H9 (cell line): ENCODE results near the gene FAM25G. TPM values are rescaled to one million over a fixed set of nuclear protein-coding genes. Genes with fewer than 3 reads are reported as not detected.

Experiments used
- DNase-seq: peaks from one replicate; pipeline ENCODE4 v3.0.0-alpha.2; 2017
- H2AFZ ChIP-seq: one replicate; pipeline ENCODE4 v1.6.1; 2013; ENCODE audit warnings: mild to moderate bottlenecking, low read length, control low read depth, moderate library complexity
- H2AK5ac ChIP-seq: 2 replicates; pipeline ENCODE4 v1.6.1; 2013; ENCODE audit warnings: low read length, control low read depth, mixed read lengths; ENCODE audit not compliant: insufficient read length
- H2BK120ac ChIP-seq: one replicate; pipeline ENCODE4 v1.6.1; 2013; ENCODE audit warnings: low read depth, mild to moderate bottlenecking, low read length, control low read depth, inconsistent platforms; ENCODE audit not compliant: poor library complexity, severe bottlenecking
- H2BK12ac ChIP-seq: 2 replicates; pipeline ENCODE4 v1.6.1; 2013; ENCODE audit warnings: low read length, control low read depth, mixed read lengths, low read depth; ENCODE audit not compliant: insufficient read length
- H2BK15ac ChIP-seq: 2 replicates; pipeline ENCODE4 v1.6.1; 2013; ENCODE audit warnings: low read depth, low read length, control low read depth
- H2BK20ac ChIP-seq: one replicate; pipeline ENCODE4 v1.6.1; 2013; ENCODE audit warnings: low read depth, mild to moderate bottlenecking, low read length, control low read depth, inconsistent platforms; ENCODE audit not compliant: poor library complexity, severe bottlenecking
- H2BK5ac ChIP-seq: 2 replicates; pipeline ENCODE4 v1.6.1; 2013; ENCODE audit warnings: low read length, control low read depth, mixed read lengths; ENCODE audit not compliant: insufficient read length
- H3K14ac ChIP-seq: 2 replicates; pipeline ENCODE4 v1.6.1; 2013; ENCODE audit warnings: low read length, control low read depth; ENCODE audit not compliant: insufficient read depth
- H3K18ac ChIP-seq: 2 replicates; pipeline ENCODE4 v1.6.1; 2013; ENCODE audit warnings: low read depth, mild to moderate bottlenecking, mixed read lengths, low read length, control low read depth; ENCODE audit not compliant: insufficient read length
- H3K23ac ChIP-seq: 2 replicates; pipeline ENCODE4 v1.6.1; 2013; ENCODE audit warnings: low read length, control low read depth, mixed read lengths, low read depth; ENCODE audit not compliant: insufficient read length
- H3K23me2 ChIP-seq: 2 replicates; pipeline ENCODE4 v1.6.1; 2013; ENCODE audit warnings: low read depth, mild to moderate bottlenecking, mixed read lengths, low read length, control low read depth; ENCODE audit not compliant: insufficient read length, poor library complexity, severe bottlenecking
- H3K27ac ChIP-seq: 2 replicates; pipeline ENCODE4 v1.5.1; 2013; ENCODE audit warnings: low read length, control low read depth, mixed read lengths, low read depth; ENCODE audit not compliant: insufficient read length
- H3K27me3 ChIP-seq: 2 replicates; pipeline ENCODE4 v1.6.1; 2013; ENCODE audit warnings: low read length, control low read depth, inconsistent platforms; ENCODE audit not compliant: insufficient read depth
- H3K4ac ChIP-seq: 2 replicates; pipeline ENCODE4 v1.6.1; 2013; ENCODE audit warnings: low read depth, mild to moderate bottlenecking, control low read depth, inconsistent platforms, low read length, moderate library complexity
- H3K4me1 ChIP-seq: 2 replicates; pipeline ENCODE4 v1.6.1; 2013; ENCODE audit warnings: low read length, control low read depth, inconsistent platforms; ENCODE audit not compliant: insufficient read depth
- H3K4me2 ChIP-seq: 2 replicates; pipeline ENCODE4 v1.6.1; 2013; ENCODE audit warnings: low read length, control low read depth, mixed read lengths; ENCODE audit not compliant: insufficient read length, insufficient read depth
- H3K56ac ChIP-seq: 2 replicates; pipeline ENCODE4 v1.6.1; 2013; ENCODE audit warnings: low read depth, mild to moderate bottlenecking, mixed read lengths, low read length, control low read depth; ENCODE audit not compliant: insufficient read length
- H3K79me1 ChIP-seq: 2 replicates; pipeline ENCODE4 v1.6.1; 2013; ENCODE audit warnings: low read depth, mild to moderate bottlenecking, moderate library complexity, low read length, control low read depth, inconsistent platforms; ENCODE audit not compliant: insufficient read depth, poor library complexity, severe bottlenecking
- H3K79me2 ChIP-seq: 2 replicates; pipeline ENCODE4 v1.6.1; 2013; ENCODE audit warnings: low read length, control low read depth, inconsistent platforms; ENCODE audit not compliant: insufficient read depth
- H3K9ac ChIP-seq: 2 replicates; pipeline ENCODE4 v1.6.1; 2013; ENCODE audit warnings: low read length, control low read depth, mixed read lengths; ENCODE audit not compliant: insufficient read length; ENCODE audit errors: extremely low read depth
- H3K9me3 ChIP-seq: one replicate; pipeline ENCODE4 v1.6.1; 2013; ENCODE audit warnings: low read depth, low read length, inconsistent platforms; ENCODE audit not compliant: control insufficient read depth
- H3T11ph ChIP-seq: one replicate; pipeline ENCODE4 v1.6.1; 2013; ENCODE audit warnings: mild to moderate bottlenecking, low read length, control low read depth, inconsistent platforms
- H4K20me1 ChIP-seq: one replicate; pipeline ENCODE4 v1.6.1; 2013; ENCODE audit not compliant: control insufficient read depth, insufficient read length, insufficient read depth
- H4K5ac ChIP-seq: 2 replicates; pipeline ENCODE4 v1.6.1; 2013; ENCODE audit warnings: low read depth, mild to moderate bottlenecking, mixed read lengths, low read length, control low read depth; ENCODE audit not compliant: insufficient read length
- H4K8ac ChIP-seq: replicated peaks from 2 replicates; pipeline ENCODE4 v1.6.1; 2013; ENCODE audit warnings: low read length, control low read depth, mixed read lengths, low read depth; ENCODE audit not compliant: insufficient read length
- H4K91ac ChIP-seq: 2 replicates; pipeline ENCODE4 v1.6.1; 2013; ENCODE audit warnings: low read depth, mild to moderate bottlenecking, moderate library complexity, mixed read lengths, low read length, control low read depth; ENCODE audit not compliant: insufficient read length
- H3K27ac Mint-ChIP-seq, 3 experiments: 2 replicates in 2 of 3; 3 replicates in 1 of 3; pipeline ENCODE4 v1.8.0; 2020 to 2021; ENCODE audit warnings: mixed read lengths in 3 of 3, mild to moderate bottlenecking in 1 of 3, moderate library complexity in 1 of 3
- H3K27me3 Mint-ChIP-seq: 2 replicates; pipeline ENCODE4 v1.8.0; 2021; ENCODE audit warnings: low read depth, mild to moderate bottlenecking, moderate library complexity, mixed read lengths
- H3K36me3 Mint-ChIP-seq, 3 experiments: 2 replicates in 2 of 3; 3 replicates in 1 of 3; pipeline ENCODE4 v1.8.0; 2020 to 2021; ENCODE audit warnings: low read depth in 3 of 3, mixed read lengths in 3 of 3; ENCODE audit not compliant: insufficient read depth in 1 of 3
- H3K4me1 Mint-ChIP-seq, 2 experiments: 2 replicates each; pipeline ENCODE4 v1.8.0; 2020; ENCODE audit warnings: mixed read lengths in 2 of 2
- H3K4me3 Mint-ChIP-seq, 2 experiments: 2 replicates in 1 of 2; 3 replicates in 1 of 2; pipeline ENCODE4 v1.8.0; 2020 to 2021; ENCODE audit warnings: mild to moderate bottlenecking in 2 of 2, mixed read lengths in 2 of 2, moderate library complexity in 1 of 2
- H3K9me3 Mint-ChIP-seq, 2 experiments: 2 replicates in 1 of 2; 3 replicates in 1 of 2; pipeline ENCODE4 v1.8.0; 2020; ENCODE audit warnings: mild to moderate bottlenecking in 2 of 2, mixed read lengths in 2 of 2, moderate library complexity in 1 of 2
- CTCF ChIP-seq: fragments of 200-600 bp; sonication (generic); conservative IDR thresholded peaks from 3 replicates; pipeline ENCODE4 v1.8.0; 2021; ENCODE audit warnings: antibody characterized with exemption, mild to moderate bottlenecking
- WGBS: extraction: QIAGEN DNeasy Blood & Tissue Kit; methylation state at CpG from one replicate; pipeline ENCODE4 v1.1.7; 2013; ENCODE audit warnings: missing lambda C conversion rate, low lambda C conversion rate, mixed read lengths; ENCODE audit not compliant: insufficient read length; ENCODE audit errors: extremely low coverage; 5-methylcytosine and 5-hydroxymethylcytosine counted together
- total RNA-seq: library from RNA; stranded (reverse); gene quantifications from 2 replicates; pipeline ENCODE4 v1.2.1, GENCODE V29; 2021

Gene FAM25G
- total RNA-seq, 1 experiment from 2014 or later = not detected

- H3K23me2 ChIP-seq = no peaks in the 10 kb centered on the region
- H2BK15ac ChIP-seq = no peak overlapping the region
- Mint-ChIP-seq H3K9me3 (peaks cover 2 to 4% of the 10 kb centered on the region in 2 experiments; a peak in 3 of 5 replicates), H3K27ac (no peak overlapping the region), H3K27me3 (peaks cover 1% of the 10 kb centered on the region; the same call in 1 of the 2 replicates), H3K4me1 (peaks cover 0 to 2% of the 10 kb centered on the region in 2 experiments; a peak in 2 of 4 replicates), H3K36me3 (no peaks in the 10 kb centered on the region; a peak in 1 of 7 replicates), H3K4me3 (no peak overlapping the region)
- H4K91ac ChIP-seq = no peak overlapping the region
- no peak overlapping the region for H2BK5ac ChIP-seq
- DNase-seq = peak; percentile 18
- WGBS = no CpG with 5 or more reads among the region's 4 CpGs
- H4K20me1 ChIP-seq = no peaks in the 10 kb centered on the region
- H3K27ac ChIP-seq = no peak overlapping the region
- no peak overlapping the region for H4K8ac ChIP-seq
- no peak overlapping the region for H3K9ac ChIP-seq
- H3K79me2 ChIP-seq = no peaks in the 10 kb centered on the region
- H3K4me1 ChIP-seq = no peaks in the 10 kb centered on the region
- H3K56ac ChIP-seq = no peak overlapping the region
- H2AFZ ChIP-seq = no peak overlapping the region
- no peak overlapping the region for H4K5ac ChIP-seq
- no peak overlapping the region for H3K4me2 ChIP-seq
- H3K4ac ChIP-seq = no peak overlapping the region
- H2AK5ac ChIP-seq = no peak overlapping the region
- H3K79me1 ChIP-seq = no peaks in the 10 kb centered on the region
- H2BK120ac ChIP-seq = no peak overlapping the region
- H2BK12ac ChIP-seq = no peak overlapping the region
- no peak overlapping the region for H3K18ac ChIP-seq
- H3K14ac ChIP-seq = no peak overlapping the region
- H3K27me3 ChIP-seq = no peaks in the 10 kb centered on the region
- no peaks in the 10 kb centered on the region for H3K9me3 ChIP-seq
- no peak overlapping the region for H3K23ac ChIP-seq
- peak; percentile 54; the same call in 2 of the 3 replicates for TF ChIP-seq CTCF
- H3T11ph ChIP-seq = no peak overlapping the region
- no peak overlapping the region for H2BK20ac ChIP-seq
These were observed 51.3 kb downstream of the FAM25G start for GRCh38 chr10:47440207-47440606.
